Esophagus muscularis mucosa (tissue), 4 donors: Measurements from ENCODE around the gene UBAP1L. TPM values are rescaled to one million over a fixed set of nuclear protein-coding genes. Genes with fewer than 3 reads are reported as not detected.
"Not testable (repeated sequence)": the region's sequence is repeated elsewhere in the genome, so short reads cannot be mapped to it uniquely, and the experiment has no call there.

Source experiments
- DNase-seq: peaks from one replicate; pipeline ENCODE4 v3.0.0-alpha.2; 2017; ENCODE audit errors: extremely low spot score
- H3K27ac ChIP-seq, 4 donors: fragments of 200-600 bp; sonication (generic); replicated peaks in 1 of 4; 1 replicate in 3 of 4; 2 replicates in 1 of 4; pipeline ENCODE4 v1.5.1; 2016 to 2019; ENCODE audit warnings: mild to moderate bottlenecking in 1 of 4
- H3K27me3 ChIP-seq, 4 donors: fragments of 200-600 bp; sonication (generic); one replicate each; pipeline versions ENCODE4 v1.5.1 to v1.6.0; 2016 to 2019
- H3K36me3 ChIP-seq, 4 donors: fragments of 200-600 bp; sonication (generic); one replicate each; pipeline ENCODE4 v1.5.1; 2016 to 2019
- H3K4me1 ChIP-seq, 4 donors: fragments of 200-600 bp; sonication (generic); one replicate each; pipeline ENCODE4 v1.5.1; 2016 to 2019
- H3K4me3 ChIP-seq, 4 donors: fragments of 200-600 bp; sonication (generic); 1 replicate in 2 of 4; 2 replicates in 2 of 4; pipeline ENCODE4 v1.5.1; 2016 to 2019; ENCODE audit warnings: mild to moderate bottlenecking in 4 of 4, moderate library complexity in 1 of 4
- H3K9me3 ChIP-seq, 4 donors: fragments of 200-600 bp; sonication (generic); 1 replicate in 3 of 4; 2 replicates in 1 of 4; pipeline ENCODE4 v1.5.1; 2016 to 2019
- EP300 ChIP-seq: sonication (generic); formaldehyde crosslinking; IDR thresholded peaks from one replicate; pipeline ENCODE4 v1.6.1; 2017; ENCODE audit warnings: antibody characterized with exemption
- POLR2A ChIP-seq: fragments of 450-650 bp; IDR thresholded peaks from one replicate; pipeline ENCODE4 v1.6.1; 2017; ENCODE audit warnings: antibody characterized with exemption, moderate library complexity, mild to moderate bottlenecking, low read depth
- POLR2AphosphoS5 ChIP-seq, 2 donors: sonication (generic); formaldehyde crosslinking; IDR thresholded peaks; one replicate each; pipeline ENCODE4 v1.6.1; 2017; ENCODE audit warnings: antibody characterized with exemption in 2 of 2
- WGBS: methylation state at CpG from one replicate; pipeline ENCODE4 v1.1.5; 2018; 5-methylcytosine and 5-hydroxymethylcytosine counted together
- intact Hi-C: fragments of 100-400 bp; cut with DNase I; formaldehyde crosslinking; loops from one replicate; pipeline ENCODE4 v1.15.1; 2023
- total RNA-seq, 4 donors: library from RNA; depleted of rRNA; stranded (reverse); fragments of >200 nt; gene quantifications; one replicate each; pipeline versions ENCODE4 v1.1.0 to v1.2.1, GENCODE V29; 2016
- TF ChIP-seq, protein P1 (sequence below), 3 experiments: fragments of 200-600 bp in 2 of 3; fragments of 450-650 bp in 1 of 3; sonication (generic) in 2 of 3; IDR thresholded peaks; one replicate each; pipeline ENCODE4 v1.5.1; 2017 to 2019; ENCODE audit warnings: antibody characterized with exemption in 3 of 3, mild to moderate bottlenecking in 2 of 3, moderate library complexity in 1 of 3

Gene UBAP1L
- total RNA-seq, 4 donors from 2014 or later, result 1.2 to 7.5 (median 2.2) TPM

GRCh38 chr15:65094294-65094995 is 20.6 kb downstream of the UBAP1L start:
- Histone ChIP-seq H3K4me1 (peaks cover 28 to 80% (median 79%) of the 10 kb centered on the region in 4 donors), H3K36me3 (peaks cover 8 to 30% (median 22%) of the 10 kb centered on the region in 4 donors), H3K4me3 (no peak overlapping the region), H3K27ac (peak overlapping the region; percentile 79 to 96 (median 93)), H3K9me3 (no peaks in the 10 kb centered on the region), H3K27me3 (no peaks in the 10 kb centered on the region)
- 96% methylated on average over 5 of the region's 14 CpGs for WGBS
- no peak for TF ChIP-seq EP300
- peak; percentile 76 to 84 for TF ChIP-seq POLR2AphosphoS5 (IDR thresholded peaks at IDR 0.05)
- intact Hi-C loops, result no loop called here
- DNase-seq, result no peak

GRCh38 chr15:65093793-65094170 is 21.2 kb downstream of the UBAP1L start:
- Histone ChIP-seq H3K36me3 (peaks cover 2 to 23% (median 16%) of the 10 kb centered on the region in 4 donors), H3K4me1 (peaks cover 35 to 86% (median 85%) of the 10 kb centered on the region in 4 donors), H3K27ac (peak overlapping the region; percentile 79 to 96 (median 93))
- DNase-seq, H3K9me3 ChIP-seq, H3K4me3 ChIP-seq, H3K27me3 ChIP-seq, intact Hi-C loops: not testable (repeated sequence)
- WGBS, result 99% methylated on average over 13 of the region's 13 CpGs

DNA sequence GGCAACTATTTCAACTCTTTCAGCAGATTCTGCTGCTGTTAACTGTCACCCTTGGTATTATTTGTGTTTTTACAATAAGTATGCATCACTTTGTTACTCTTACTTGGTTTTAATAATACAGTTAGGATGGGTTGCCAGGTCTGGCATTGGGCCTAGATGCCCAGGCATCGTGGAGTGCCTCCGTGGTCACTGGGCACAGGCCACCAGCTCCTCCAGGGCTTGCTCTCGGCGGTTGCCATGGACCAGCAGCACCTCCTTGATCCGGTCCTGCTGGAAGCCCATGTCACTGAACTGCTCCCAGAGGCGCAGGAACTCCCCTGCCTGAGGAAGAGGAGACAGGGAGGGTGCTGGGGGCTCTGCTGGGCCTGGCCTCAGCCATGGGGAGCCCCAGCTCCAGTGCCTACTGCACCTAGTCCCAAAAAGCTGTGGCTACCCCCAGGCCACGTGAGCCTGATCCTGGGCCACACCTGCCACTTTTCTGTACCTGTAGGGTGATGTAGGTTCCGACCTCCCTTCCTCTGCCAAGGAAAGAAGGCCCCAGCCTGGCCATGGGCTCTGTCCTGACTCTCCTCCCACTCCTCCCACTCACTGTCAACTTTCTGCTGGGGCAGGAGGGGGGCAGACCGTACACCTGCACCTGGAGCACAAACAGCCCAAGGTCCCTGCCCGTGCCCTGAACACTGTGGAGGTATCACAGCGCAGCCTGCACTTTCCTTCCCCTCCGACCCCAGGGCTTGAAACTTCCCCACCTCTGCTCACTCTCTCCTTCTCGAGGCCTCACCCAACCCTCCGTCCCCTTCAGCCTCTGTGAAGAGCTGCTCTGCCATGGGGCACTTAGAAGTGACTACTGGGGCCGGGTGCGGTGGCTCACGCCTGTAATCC is 21.8 kb downstream of the UBAP1L start:
- no peaks in the 10 kb centered on the region for H3K9me3 ChIP-seq
- peaks cover 0 to 17% (median 10%) of the 10 kb centered on the region in 4 donors for H3K36me3 ChIP-seq
- TF ChIP-seq EP300, result no peak
- TF ChIP-seq POLR2A, result no peak
- TF ChIP-seq POLR2AphosphoS5 (IDR thresholded peaks at IDR 0.05), result no peak
- TF ChIP-seq, protein P1, sequence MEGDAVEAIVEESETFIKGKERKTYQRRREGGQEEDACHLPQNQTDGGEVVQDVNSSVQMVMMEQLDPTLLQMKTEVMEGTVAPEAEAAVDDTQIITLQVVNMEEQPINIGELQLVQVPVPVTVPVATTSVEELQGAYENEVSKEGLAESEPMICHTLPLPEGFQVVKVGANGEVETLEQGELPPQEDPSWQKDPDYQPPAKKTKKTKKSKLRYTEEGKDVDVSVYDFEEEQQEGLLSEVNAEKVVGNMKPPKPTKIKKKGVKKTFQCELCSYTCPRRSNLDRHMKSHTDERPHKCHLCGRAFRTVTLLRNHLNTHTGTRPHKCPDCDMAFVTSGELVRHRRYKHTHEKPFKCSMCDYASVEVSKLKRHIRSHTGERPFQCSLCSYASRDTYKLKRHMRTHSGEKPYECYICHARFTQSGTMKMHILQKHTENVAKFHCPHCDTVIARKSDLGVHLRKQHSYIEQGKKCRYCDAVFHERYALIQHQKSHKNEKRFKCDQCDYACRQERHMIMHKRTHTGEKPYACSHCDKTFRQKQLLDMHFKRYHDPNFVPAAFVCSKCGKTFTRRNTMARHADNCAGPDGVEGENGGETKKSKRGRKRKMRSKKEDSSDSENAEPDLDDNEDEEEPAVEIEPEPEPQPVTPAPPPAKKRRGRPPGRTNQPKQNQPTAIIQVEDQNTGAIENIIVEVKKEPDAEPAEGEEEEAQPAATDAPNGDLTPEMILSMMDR (IDR thresholded peaks at IDR 0.05), result no peak
- intact Hi-C loops, result no loop called here
- H3K4me3 ChIP-seq, result no peak overlapping the region
- H3K27me3 ChIP-seq, result no peaks in the 10 kb centered on the region
- WGBS, result 82% methylated on average over 16 of the region's 17 CpGs
- H3K27ac ChIP-seq, result peak overlapping the region; percentile 79 to 96 (median 93)
- DNase-seq, result no peak
- peaks cover 41 to 92% (median 92%) of the 10 kb centered on the region in 4 donors for H3K4me1 ChIP-seq

GRCh38 chr15:65091946-65092770 is 22.8 kb downstream of the UBAP1L start:
- peak overlapping the region; percentile 79 to 96 (median 93) for H3K27ac ChIP-seq
- intact Hi-C loops, result no loop called here
- H3K36me3 ChIP-seq, result peaks cover 0 to 7% (median 2%) of the 10 kb centered on the region in 4 donors
- H3K9me3 ChIP-seq, result no peaks in the 10 kb centered on the region
- TF ChIP-seq POLR2AphosphoS5 (IDR thresholded peaks at IDR 0.05) (no peak), POLR2A (no peak), EP300 (no peak)
- TF ChIP-seq, protein P1 (IDR thresholded peaks at IDR 0.05), result no peak
- 67% methylated on average over 12 of the region's 12 CpGs for WGBS
- peaks cover 51 to 100% (median 99%) of the 10 kb centered on the region in 4 donors for H3K4me1 ChIP-seq
- no peak for DNase-seq
- no peaks in the 10 kb centered on the region for H3K27me3 ChIP-seq
- H3K4me3 ChIP-seq, result no peak overlapping the region

GRCh38 chr15:65089206-65089824 is 25.7 kb downstream of the UBAP1L start:
- Histone ChIP-seq H3K27me3 (no peaks in the 10 kb centered on the region), H3K9me3 (no peaks in the 10 kb centered on the region), H3K27ac (peak overlapping the region; percentile 91 to 96 (median 95)), H3K4me3 (no peak overlapping the region), H3K4me1 (peaks cover 71 to 100% (median 99%) of the 10 kb centered on the region in 4 donors), H3K36me3 (no peaks in the 10 kb centered on the region)
- 21% methylated on average over 5 of the region's 5 CpGs for WGBS
- no peak for DNase-seq
- intact Hi-C loops, result loop anchor here (10.0 kb wide), 1 partner anchor 245 kb away; the partner anchor contains the start of gene PLEKHO2
- TF ChIP-seq POLR2A, result no peak
- peak; percentile 58 to 83 for TF ChIP-seq POLR2AphosphoS5 (IDR thresholded peaks at IDR 0.05)
